ENCODE results near the gene PLXNC1.

PLXNC1 gene

DNA sequence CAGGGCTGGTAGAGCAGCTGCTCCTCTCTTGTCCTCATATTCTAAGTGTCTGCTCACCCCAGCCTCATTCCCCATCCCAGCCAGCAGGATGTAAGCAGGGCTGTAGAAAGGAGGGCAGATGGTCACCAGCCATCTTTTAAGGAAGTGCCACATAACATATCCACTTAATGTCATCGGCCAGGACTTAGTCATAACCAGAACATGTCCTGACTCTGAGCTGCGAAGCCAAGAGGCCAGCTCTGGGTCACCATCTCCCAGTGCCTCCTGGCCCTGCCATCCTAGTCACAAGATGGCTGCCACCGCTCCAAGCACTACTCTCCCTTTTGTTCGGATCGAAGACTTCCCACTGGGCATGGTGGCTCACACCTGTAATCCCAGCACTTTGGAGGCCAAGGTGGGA lies 123.9 kb downstream of the PLXNC1 start:
- no peak for TF ChIP-seq YY2 (tag by site-specific recombination; IDR thresholded peaks at IDR 0.05)
- no peak for TF ChIP-seq ZSCAN23 (tag by site-specific recombination; IDR thresholded peaks at IDR 0.05)
- H3K4me3 ChIP-seq (ENCODE audit: low read depth, low read length) = no peak overlapping the region
- ChIA-PET CTCF (interaction anchor here (0.5 to 0.7 kb wide), 3 partner anchors 10 to 574 kb away, joined by 3 to 4 read pairs (median 3); no protein-coding TSS in a partner anchor), POLR2A (no interaction called here)
- no peaks in the 10 kb centered on the region for H3K4me1 ChIP-seq (ENCODE audit: control insufficient read depth, insufficient read depth, low read length)
- no peaks in the 10 kb centered on the region for H3K9me3 ChIP-seq (ENCODE audit: control insufficient read depth, insufficient read depth, low read depth, low read length)
- no peaks in the 10 kb centered on the region for H3K36me3 ChIP-seq (ENCODE audit: control insufficient read depth in 2 of 2, insufficient read depth in 1 of 2, low read length in 2 of 2)
- no peak overlapping the region for H3K27ac ChIP-seq (ENCODE audit: extremely low read depth, low read depth, low read length)

- no peak for TF ChIP-seq ZNF677 (tag by site-specific recombination; IDR thresholded peaks at IDR 0.05)
- no peak for TF ChIP-seq ZNF24 (tag by site-specific recombination; IDR thresholded peaks at IDR 0.05)
- no peak for TF ChIP-seq KLF9 (tag by site-specific recombination; IDR thresholded peaks at IDR 0.05; ENCODE audit: low read depth)
- TF ChIP-seq ZNF175 (tag by site-specific recombination; IDR thresholded peaks at IDR 0.05) = no peak
- no peak for TF ChIP-seq ZNF433 (tag by site-specific recombination; IDR thresholded peaks at IDR 0.05; ENCODE audit: low read depth)
- no peak for TF ChIP-seq HOXC10 (CRISPR knock-in tag; IDR thresholded peaks at IDR 0.05)
- TF ChIP-seq ZNF37A (tag by site-specific recombination; IDR thresholded peaks at IDR 0.05) = no peak
- no peak for TF ChIP-seq ZNF426 (tag by site-specific recombination; IDR thresholded peaks at IDR 0.05)
- TF ChIP-seq ZSCAN16 (tag by site-specific recombination; IDR thresholded peaks at IDR 0.05) = no peak
- TF ChIP-seq INSM2 (tag by site-specific recombination; IDR thresholded peaks at IDR 0.05) = no peak
- no peak for TF ChIP-seq ZNF324 (tag by site-specific recombination; IDR thresholded peaks at IDR 0.05)
- no peak for TF ChIP-seq ZNF239 (tag by site-specific recombination; IDR thresholded peaks at IDR 0.05)
- no peak for TF ChIP-seq PRDM1 (tag by site-specific recombination; IDR thresholded peaks at IDR 0.05)
- TF ChIP-seq ZXDB (tag by site-specific recombination; IDR thresholded peaks at IDR 0.05) = no peak
- TF ChIP-seq, protein P1, sequence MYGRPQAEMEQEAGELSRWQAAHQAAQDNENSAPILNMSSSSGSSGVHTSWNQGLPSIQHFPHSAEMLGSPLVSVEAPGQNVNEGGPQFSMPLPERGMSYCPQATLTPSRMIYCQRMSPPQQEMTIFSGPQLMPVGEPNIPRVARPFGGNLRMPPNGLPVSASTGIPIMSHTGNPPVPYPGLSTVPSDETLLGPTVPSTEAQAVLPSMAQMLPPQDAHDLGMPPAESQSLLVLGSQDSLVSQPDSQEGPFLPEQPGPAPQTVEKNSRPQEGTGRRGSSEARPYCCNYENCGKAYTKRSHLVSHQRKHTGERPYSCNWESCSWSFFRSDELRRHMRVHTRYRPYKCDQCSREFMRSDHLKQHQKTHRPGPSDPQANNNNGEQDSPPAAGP (tag by site-specific recombination; IDR thresholded peaks at IDR 0.05) = no peak
- TF ChIP-seq ZNF585B (tag by site-specific recombination; IDR thresholded peaks at IDR 0.05) = no peak
- TF ChIP-seq, protein P2, sequence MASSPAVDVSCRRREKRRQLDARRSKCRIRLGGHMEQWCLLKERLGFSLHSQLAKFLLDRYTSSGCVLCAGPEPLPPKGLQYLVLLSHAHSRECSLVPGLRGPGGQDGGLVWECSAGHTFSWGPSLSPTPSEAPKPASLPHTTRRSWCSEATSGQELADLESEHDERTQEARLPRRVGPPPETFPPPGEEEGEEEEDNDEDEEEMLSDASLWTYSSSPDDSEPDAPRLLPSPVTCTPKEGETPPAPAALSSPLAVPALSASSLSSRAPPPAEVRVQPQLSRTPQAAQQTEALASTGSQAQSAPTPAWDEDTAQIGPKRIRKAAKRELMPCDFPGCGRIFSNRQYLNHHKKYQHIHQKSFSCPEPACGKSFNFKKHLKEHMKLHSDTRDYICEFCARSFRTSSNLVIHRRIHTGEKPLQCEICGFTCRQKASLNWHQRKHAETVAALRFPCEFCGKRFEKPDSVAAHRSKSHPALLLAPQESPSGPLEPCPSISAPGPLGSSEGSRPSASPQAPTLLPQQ (tag by site-specific recombination; IDR thresholded peaks at IDR 0.05) = no peak
- TF ChIP-seq ZNF664 (tag by site-specific recombination; IDR thresholded peaks at IDR 0.05) = no peak
- no peak for TF ChIP-seq ZNF621 (tag by site-specific recombination; IDR thresholded peaks at IDR 0.05)
- Histone ChIP-seq H3K36me3 (ENCODE audit: control insufficient read depth in 2 of 2, insufficient read depth in 1 of 2, low read length in 2 of 2) (no peaks in the 10 kb centered on the region), H3K4me3 (ENCODE audit: low read depth, low read length) (no peak overlapping the region), H3K4me1 (ENCODE audit: control insufficient read depth, insufficient read depth, low read length) (no peaks in the 10 kb centered on the region), H3K9me3 (ENCODE audit: control insufficient read depth, insufficient read depth, low read depth, low read length) (no peaks in the 10 kb centered on the region), H3K27ac (ENCODE audit: extremely low read depth, low read depth, low read length) (no peak overlapping the region)
- POLR2A ChIA-PET = no interaction called here
- CTCF ChIA-PET = no interaction called here
Measured at GRCh38 chr12:94273272-94273671, 124.9 kb downstream of the PLXNC1 start.

DNA sequence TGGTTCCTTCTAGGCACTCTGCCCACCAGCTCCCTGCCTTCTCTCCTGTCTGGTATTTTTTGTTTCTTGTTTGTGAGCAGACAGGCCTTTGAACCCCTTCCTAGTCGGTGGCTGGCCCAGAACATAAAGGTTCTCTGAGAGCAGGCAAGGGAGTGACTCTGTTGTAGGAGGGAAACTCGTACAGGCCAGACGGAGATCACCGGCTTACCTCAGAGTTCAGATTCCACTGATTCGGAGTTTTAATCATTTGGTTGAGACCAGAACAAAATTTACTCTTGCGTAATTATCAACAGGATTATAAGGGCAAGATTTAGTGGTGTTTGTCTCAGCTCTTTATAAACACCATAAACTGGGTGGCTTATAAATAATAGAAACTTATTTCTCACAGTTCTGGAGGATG lies 128.3 kb downstream of the PLXNC1 start:
- no peak overlapping the region for H3K27ac ChIP-seq (ENCODE audit: extremely low read depth, low read depth, low read length)

More for the DNA sequence above, 128.3 kb downstream of the PLXNC1 start:
- H3K4me3 ChIP-seq (ENCODE audit: low read depth, low read length) = no peak overlapping the region
- no peaks in the 10 kb centered on the region for H3K36me3 ChIP-seq (ENCODE audit: control insufficient read depth in 2 of 2, insufficient read depth in 1 of 2, low read length in 2 of 2)
- no peaks in the 10 kb centered on the region for H3K4me1 ChIP-seq (ENCODE audit: control insufficient read depth, insufficient read depth, low read length)
- no peaks in the 10 kb centered on the region for H3K9me3 ChIP-seq (ENCODE audit: control insufficient read depth, insufficient read depth, low read depth, low read length)
- ChIA-PET CTCF (interaction anchor here (0.9 to 1.1 kb wide), 2 partner anchors 142 to 147 kb away, joined by 3 to 4 read pairs; no protein-coding TSS in a partner anchor), POLR2A (no interaction called here)
- TF ChIP-seq ZNF335 (tag by site-specific recombination; conservative IDR thresholded peaks at IDR 0.05) = no peak
- no peak for TF ChIP-seq ZNF19 (tag by site-specific recombination; IDR thresholded peaks at IDR 0.05; ENCODE audit: low read depth)
- TF ChIP-seq SP7 (tag by site-specific recombination; IDR thresholded peaks at IDR 0.05) = no peak
- no peak for TF ChIP-seq ZNF558 (tag by site-specific recombination; IDR thresholded peaks at IDR 0.05)
- no peak for TF ChIP-seq ZNF354C (tag by site-specific recombination; IDR thresholded peaks at IDR 0.05; ENCODE audit: borderline replicate concordance, low read depth)
- TF ChIP-seq ZNF140 (tag by site-specific recombination; IDR thresholded peaks at IDR 0.05) = no peak
- TF ChIP-seq ZNF777 (tag by site-specific recombination; IDR thresholded peaks at IDR 0.05; ENCODE audit: borderline replicate concordance) = no peak
- TF ChIP-seq ZSCAN16 (tag by site-specific recombination; IDR thresholded peaks at IDR 0.05) = no peak
- no peak for TF ChIP-seq ZNF274 (IDR thresholded peaks at IDR 0.05; ENCODE audit: low read length)
- TF ChIP-seq ZNF274 (tag by site-specific recombination; IDR thresholded peaks at IDR 0.05; ENCODE audit: borderline replicate concordance) = no peak
- no peak for TF ChIP-seq SCRT1 (tag by site-specific recombination; IDR thresholded peaks at IDR 0.05; ENCODE audit: borderline replicate concordance)
- no peak for TF ChIP-seq IKZF3 (tag by site-specific recombination; IDR thresholded peaks at IDR 0.05)

All from HEK293 (cell line).